ENCODE results near the gene TNFAIP3. TPM values are rescaled to one million over a fixed set of nuclear protein-coding genes. Genes with fewer than 3 reads are reported as not detected.

Gene TNFAIP3
- total and polyA plus RNA-seq, 2 of the 8 experiments (the other 6 are each of a cell fraction or from before 2014, with no cell fraction given): 1.6 to 2.0 TPM

GRCh38 chr6:137832110-137832509, 34.9 kb upstream of the TNFAIP3 start:
- no peaks in the 10 kb centered on the region for H3K27me3 ChIP-seq (replicated peaks in 1 of 4; ENCODE audit: control insufficient read depth in 3 of 4, extremely low read depth in 1 of 4, insufficient read depth in 3 of 4, low read length in 3 of 4)
- H2BK5ac ChIP-seq (ENCODE audit: low read depth, low read length): no peak overlapping the region
- no peak overlapping the region for H2BK20ac ChIP-seq (ENCODE audit: low read length)
- no peak overlapping the region for H3K14ac ChIP-seq (ENCODE audit: insufficient read length)
- no peak overlapping the region for H3K4me3 ChIP-seq (ENCODE audit: extremely low read depth in 1 of 4, insufficient read depth in 2 of 4, low read depth in 3 of 4, low read length in 4 of 4)
- no peak overlapping the region for H2BK15ac ChIP-seq (ENCODE audit: low read length)
- H3K56ac ChIP-seq (replicated peaks; ENCODE audit: insufficient read length, low read depth, low read length): no peak overlapping the region
- H3K4ac ChIP-seq (replicated peaks; ENCODE audit: insufficient read length, low read depth, low read length): no peak overlapping the region
- no peak overlapping the region for H3K27ac ChIP-seq (ENCODE audit: low read depth, low read length)
- 78% methylated on average over 3 of the region's 3 CpGs; no CpG with 5 or more reads in 1 of the 2 experiments for WGBS, 2 experiments (ENCODE audit: extremely low coverage in 1 of 2, insufficient coverage in 1 of 2, insufficient read length in 1 of 2, insufficient replicate concordance in 2 of 2, low coverage in 1 of 2, low lambda C conversion rate in 2 of 2, missing lambda C conversion rate in 1 of 2)
- no peak overlapping the region for H3K23ac ChIP-seq (ENCODE audit: insufficient read length)
- no peak overlapping the region for H4K5ac ChIP-seq (ENCODE audit: insufficient read length, low read depth, low read length)
- H3K4me1 ChIP-seq (replicated peaks in 1 of 4; ENCODE audit: control insufficient read depth in 3 of 4, insufficient read depth in 4 of 4, low read length in 3 of 4): no peaks in the 10 kb centered on the region
- ChIA-PET POLR2A (ENCODE audit: partially characterized antibody) (no interaction called here), CTCF (ENCODE audit: partially characterized antibody) (interaction anchor here (0.6 to 1.3 kb wide), 2 partner anchors 33 to 565 kb away, joined by 4 read pairs; no protein-coding TSS in a partner anchor)
- no peak overlapping the region for H3K4me2 ChIP-seq (ENCODE audit: insufficient read depth in 1 of 2, low read depth in 2 of 2, low read length in 2 of 2)
- H4K91ac ChIP-seq (replicated peaks; ENCODE audit: insufficient read length, low read length): no peak overlapping the region
- H2BK120ac ChIP-seq (replicated peaks; ENCODE audit: low read depth, low read length): no peak overlapping the region
- no peaks in the 10 kb centered on the region for H3K79me2 ChIP-seq (ENCODE audit: control insufficient read depth in 1 of 2, insufficient read depth in 2 of 2, low read length in 2 of 2)
- H3K36me3 ChIP-seq (ENCODE audit: control insufficient read depth in 2 of 4, insufficient read depth in 4 of 4, low read length in 3 of 4): no peaks in the 10 kb centered on the region
- no peak overlapping the region for H4K8ac ChIP-seq (ENCODE audit: extremely low read depth, insufficient read depth, low read length)
- FAIRE-seq (no peak), DNase-seq (ENCODE audit: low read depth in 1 of 2, low spot score in 2 of 2) (no peak)
- H3K9me3 ChIP-seq (ENCODE audit: insufficient read depth in 2 of 2, low read depth in 1 of 2, low read length in 1 of 2): no peaks in the 10 kb centered on the region
- H3K9ac ChIP-seq (replicated peaks in 1 of 4; ENCODE audit: extremely low read depth in 1 of 4, low read depth in 3 of 4, low read length in 3 of 4): no peak overlapping the region
- H3K18ac ChIP-seq (ENCODE audit: extremely low read depth, low read length): no peak overlapping the region
- H2AK5ac ChIP-seq (ENCODE audit: low read depth, low read length): no peak overlapping the region
- no peaks in the 10 kb centered on the region; the same call in 1 of the 2 replicates for H3K23me2 ChIP-seq (ENCODE audit: low read depth, low read length)
- no peaks in the 10 kb centered on the region for H3K79me1 ChIP-seq (ENCODE audit: low read depth, low read length)
- no peaks in the 10 kb centered on the region for H4K20me1 ChIP-seq (replicated peaks in 1 of 2; ENCODE audit: control insufficient read depth in 1 of 2, insufficient read depth in 2 of 2, low read length in 2 of 2)
- H2BK12ac ChIP-seq (ENCODE audit: low read depth, low read length): no peak overlapping the region
- no peak overlapping the region for H2AFZ ChIP-seq (ENCODE audit: low read length)
- TF ChIP-seq BRCA1 (IDR thresholded peaks at IDR 0.05; ENCODE audit: low read depth, low read length) (no peak), NANOG (IDR thresholded peaks at IDR 0.05; ENCODE audit: insufficient read depth, low read depth, low read length, poor library complexity, severe bottlenecking) (no peak), YY1 (IDR thresholded peaks at IDR 0.05; ENCODE audit: low read depth, low read length) (no peak), JUN (IDR thresholded peaks at IDR 0.05; ENCODE audit: low read depth, low read length) (no peak), RNF2 (IDR thresholded peaks at IDR 0.05; ENCODE audit: borderline replicate concordance, low read depth, low read length, missing control alignments, poor library complexity, severe bottlenecking) (no peak), PHF8 (conservative IDR thresholded peaks at IDR 0.05; ENCODE audit: low read depth, low read length) (no peak), BCL11A (IDR thresholded peaks at IDR 0.05; ENCODE audit: low read depth in 2 of 2, low read length in 2 of 2) (no peak), ATF3 (IDR thresholded peaks at IDR 0.05; ENCODE audit: insufficient read depth, low read depth, low read length) (no peak), CBX5 (IDR thresholded peaks at IDR 0.05; ENCODE audit: low read depth, low read length) (no peak), ZNF274 (IDR thresholded peaks at IDR 0.05; ENCODE audit: borderline replicate concordance, extremely low read depth, low read length) (no peak), CEBPB (IDR thresholded peaks at IDR 0.05; ENCODE audit: low read depth, low read length) (no peak)
